Activated T-cell treated with anti-CD3 and anti-CD28 coated beads, Interleukin-2, amount 50 U/mL, for 72 hours (primary cell): ENCODE measurements around the gene CMYA5. TPM values are rescaled to one million over a fixed set of nuclear protein-coding genes. Genes with fewer than 3 reads are reported as not detected.
A peak's percentile ranks its signal among the peaks of the same experiment; 100 is the strongest.

ENCODE experiments used
- ATAC-seq, 2 donors: fragments of 150-1000 bp; cut with Tn5 transposase; replicated peaks in 1 of 2; 2 replicates each; pipeline ENCODE4 v1.10.0; 2021; ENCODE audit warnings: moderate library complexity in 2 of 2, mild to moderate bottlenecking in 1 of 2
- DNase-seq, 2 donors: peaks; one replicate each; pipeline ENCODE4 v3.0.0; 2021 to 2022; ENCODE audit warnings: mixed read lengths in 1 of 2
- H3K27ac Mint-ChIP-seq: one replicate; pipeline ENCODE4 v1.8.0; 2022; ENCODE audit warnings: mild to moderate bottlenecking, moderate library complexity, mixed read lengths
- H3K27me3 Mint-ChIP-seq: one replicate; pipeline ENCODE4 v1.8.0; 2022; ENCODE audit warnings: low read depth, mixed read lengths
- H3K36me3 Mint-ChIP-seq, 2 donors: one replicate each; pipeline ENCODE4 v1.8.0; 2022; ENCODE audit warnings: mixed read lengths in 2 of 2, mild to moderate bottlenecking in 1 of 2; ENCODE audit not compliant: insufficient read depth in 2 of 2
- H3K4me1 Mint-ChIP-seq: one replicate; pipeline ENCODE4 v1.8.0; 2022; ENCODE audit warnings: low read depth, mixed read lengths
- H3K4me3 Mint-ChIP-seq, 2 donors: one replicate each; pipeline ENCODE4 v1.8.0; 2022; ENCODE audit warnings: mild to moderate bottlenecking in 2 of 2, mixed read lengths in 2 of 2, moderate library complexity in 2 of 2
- H3K9me3 Mint-ChIP-seq, 2 donors: one replicate each; pipeline ENCODE4 v1.8.0; 2022; ENCODE audit warnings: mixed read lengths in 2 of 2
- total RNA-seq, 2 donors: library from RNA; stranded (reverse); gene quantifications; one replicate each; pipeline ENCODE4 v1.2.3, GENCODE V29; 2022

The CMYA5 gene
- total RNA-seq, 2 donors from 2014 or later, result 0.31 to 0.32 TPM

DNA sequence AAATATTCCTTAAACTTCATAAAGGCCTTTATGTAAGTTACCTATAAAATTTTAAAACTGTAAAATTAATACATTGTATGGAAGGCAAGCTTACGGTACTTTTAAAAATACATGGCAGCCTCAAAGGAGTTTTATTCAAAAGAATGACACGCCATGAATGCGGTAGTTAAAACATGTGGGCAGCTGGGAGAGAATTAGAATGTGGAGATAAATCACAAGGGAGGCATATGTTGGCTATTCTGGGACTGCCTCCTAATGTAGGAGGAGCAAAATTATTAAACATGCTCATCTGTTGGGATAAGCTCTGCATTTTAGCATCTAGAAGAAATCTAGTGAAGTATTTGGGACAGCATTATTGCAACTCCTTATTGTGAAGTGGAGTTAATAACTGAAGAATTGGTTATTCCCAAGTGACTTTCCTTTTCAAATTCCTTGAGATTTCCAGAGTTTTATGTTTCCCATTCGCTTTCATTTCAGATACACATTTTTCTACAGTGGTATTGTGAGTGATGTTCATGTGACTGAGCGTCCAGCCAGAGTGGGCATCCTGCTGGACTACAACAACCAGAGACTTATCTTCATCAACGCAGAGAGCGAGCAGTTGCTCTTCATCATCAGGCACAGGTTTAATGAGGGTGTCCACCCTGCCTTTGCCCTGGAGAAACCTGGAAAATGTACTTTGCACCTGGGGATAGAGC is 109.4 kb downstream of the CMYA5 start:
- ATAC-seq, result no peak
- Mint-ChIP-seq H3K4me3 (no peak overlapping the region), H3K36me3 (no peaks in the 10 kb centered on the region), H3K27ac (no peak overlapping the region), H3K4me1 (peaks cover 6% of the 10 kb centered on the region), H3K9me3 (no peaks in the 10 kb centered on the region), H3K27me3 (peaks cover 6% of the 10 kb centered on the region)
- no peak for DNase-seq

- Mint-ChIP-seq H3K4me1 (peaks cover 6% of the 10 kb centered on the region), H3K4me3 (peak overlapping the region in 1 of 2 donors; percentile 25), H3K27ac (peak overlapping the region; percentile 10), H3K27me3 (peaks cover 6% of the 10 kb centered on the region), H3K9me3 (peaks cover 0 to 2% of the 10 kb centered on the region in 2 donors), H3K36me3 (no peaks in the 10 kb centered on the region)
- DNase-seq (peak in 1 of 2 donors; percentile 1), ATAC-seq (peak in 1 of 2 donors; percentile 60)
Observed at GRCh38 chr5:79800979-79801827, 111.6 kb downstream of the CMYA5 start.

DNA sequence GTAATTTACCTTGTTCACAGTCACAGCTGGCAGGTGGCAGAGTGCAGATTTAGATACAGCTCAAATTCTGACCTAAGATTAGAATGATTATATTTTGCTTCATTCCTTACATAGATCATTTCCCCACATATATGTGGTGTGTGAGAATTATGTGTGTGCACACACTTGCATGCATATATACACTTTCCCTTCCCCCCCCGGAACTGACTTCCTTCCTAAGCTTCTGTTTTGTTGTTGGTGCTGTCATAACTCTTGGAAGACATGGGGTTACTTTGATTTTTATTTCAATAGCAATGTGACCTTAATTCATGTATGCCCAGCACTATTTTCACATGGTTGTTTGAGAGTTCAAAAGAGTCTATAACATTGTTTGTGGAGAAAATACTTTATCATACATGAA is 112.8 kb downstream of the CMYA5 start:
- Mint-ChIP-seq H3K36me3 (no peaks in the 10 kb centered on the region), H3K4me3 (no peak overlapping the region), H3K9me3 (peaks cover 0 to 2% of the 10 kb centered on the region in 2 donors), H3K27ac (no peak overlapping the region), H3K27me3 (peaks cover 6% of the 10 kb centered on the region), H3K4me1 (peaks cover 6% of the 10 kb centered on the region)
- ATAC-seq (no peak), DNase-seq (no peak)

- H3K4me3 Mint-ChIP-seq, result no peak overlapping the region
- H3K4me1 Mint-ChIP-seq, result peaks cover 6% of the 10 kb centered on the region
- no peak for ATAC-seq
- peaks cover 6% of the 10 kb centered on the region for H3K27me3 Mint-ChIP-seq
- H3K9me3 Mint-ChIP-seq, result peaks cover 0 to 2% of the 10 kb centered on the region in 2 donors
- no peak for DNase-seq
- H3K36me3 Mint-ChIP-seq, result no peaks in the 10 kb centered on the region
- no peak overlapping the region for H3K27ac Mint-ChIP-seq
Observed at GRCh38 chr5:79803007-79803406, 113.4 kb downstream of the CMYA5 start.

DNA sequence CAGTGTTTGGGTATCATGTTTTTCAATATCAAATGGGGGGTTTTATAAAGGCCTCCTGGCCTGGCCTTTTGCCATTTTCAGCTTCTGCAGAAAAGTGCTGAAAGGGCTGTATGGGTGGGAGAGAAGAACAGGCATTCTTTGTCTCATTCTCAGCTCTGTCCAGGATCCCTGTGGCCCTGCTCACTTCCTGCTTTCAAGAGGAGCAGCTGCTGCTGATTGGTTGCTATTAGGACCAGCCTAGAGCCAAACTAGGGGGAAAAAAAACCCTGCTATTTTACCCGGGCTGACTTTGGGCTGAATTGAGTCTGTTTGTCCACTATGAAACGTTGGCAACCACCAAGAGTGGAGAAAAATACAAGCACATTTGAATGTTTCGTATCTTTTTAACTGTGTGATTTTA is 117.1 kb downstream of the CMYA5 start:
- Mint-ChIP-seq H3K9me3 (peaks cover 0 to 2% of the 10 kb centered on the region in 2 donors), H3K27ac (no peak overlapping the region), H3K36me3 (no peaks in the 10 kb centered on the region), H3K4me3 (no peak overlapping the region), H3K27me3 (no peaks in the 10 kb centered on the region), H3K4me1 (no peaks in the 10 kb centered on the region)
- DNase-seq (no peak), ATAC-seq (no peak)

DNA sequence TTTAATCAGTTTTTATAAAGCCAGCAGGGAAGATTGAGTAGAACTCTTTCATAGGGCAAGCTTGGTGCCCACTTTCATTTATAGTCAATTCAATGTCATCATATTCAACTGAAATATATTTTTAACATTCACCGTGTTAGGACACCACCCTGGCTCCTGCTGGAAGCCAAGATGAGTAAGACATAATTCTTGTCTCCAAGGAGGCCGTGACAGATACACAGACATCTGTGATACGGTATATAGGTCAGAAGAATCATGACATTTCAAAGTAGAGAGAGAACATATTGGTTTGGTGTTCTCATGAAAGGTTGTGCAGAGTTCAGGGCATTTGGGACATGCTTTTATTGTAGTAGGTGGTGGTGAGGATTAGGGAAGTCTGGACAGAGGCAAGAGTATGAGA is 120.1 kb downstream of the CMYA5 start:
- Mint-ChIP-seq H3K36me3 (no peaks in the 10 kb centered on the region), H3K4me3 (no peak overlapping the region), H3K4me1 (no peaks in the 10 kb centered on the region), H3K9me3 (peaks cover 0 to 2% of the 10 kb centered on the region in 2 donors), H3K27me3 (no peaks in the 10 kb centered on the region), H3K27ac (no peak overlapping the region)
- no peak for DNase-seq
- no peak for ATAC-seq

GRCh38 chr5:79811081-79811480 is 121.4 kb downstream of the CMYA5 start:
- peaks cover 6% of the 10 kb centered on the region for H3K27me3 Mint-ChIP-seq
- H3K36me3 Mint-ChIP-seq, result no peaks in the 10 kb centered on the region
- no peaks in the 10 kb centered on the region for H3K9me3 Mint-ChIP-seq
- no peak overlapping the region for H3K27ac Mint-ChIP-seq
- DNase-seq, result no peak
- no peak overlapping the region for H3K4me3 Mint-ChIP-seq
- H3K4me1 Mint-ChIP-seq, result no peaks in the 10 kb centered on the region
- no peak for ATAC-seq

DNA sequence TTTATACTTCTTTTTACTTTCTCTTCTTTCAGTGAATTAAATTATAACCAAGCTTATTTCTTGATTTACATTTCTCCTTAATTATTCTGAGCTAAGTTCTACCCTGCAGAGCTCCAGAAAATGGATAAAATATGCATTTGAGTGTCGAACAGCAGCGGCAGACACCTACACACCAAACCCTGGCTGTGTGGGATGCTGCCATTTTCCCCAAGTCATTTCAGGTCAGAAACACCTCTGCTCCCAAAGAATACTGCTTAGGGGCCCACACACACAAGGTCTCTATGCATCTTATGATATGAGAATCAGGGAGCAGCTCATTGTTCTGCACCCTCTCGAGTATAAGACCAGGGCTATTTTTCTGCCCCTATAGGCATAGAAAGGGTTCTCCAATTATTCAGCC is 122.3 kb downstream of the CMYA5 start:
- H3K4me3 Mint-ChIP-seq, result no peak overlapping the region
- ATAC-seq, result no peak

GRCh38 chr5:79814699-79815098 is 125.1 kb downstream of the CMYA5 start:
- Mint-ChIP-seq H3K9me3 (peaks cover 4 to 9% of the 10 kb centered on the region in 2 donors), H3K4me3 (no peak overlapping the region), H3K4me1 (no peaks in the 10 kb centered on the region), H3K36me3 (peaks cover 0 to 10% of the 10 kb centered on the region in 2 donors), H3K27ac (no peak overlapping the region), H3K27me3 (peaks cover 16% of the 10 kb centered on the region)
- no peak for ATAC-seq
- no peak for DNase-seq

More for the DNA sequence above, 122.3 kb downstream of the CMYA5 start:
- H3K27me3 Mint-ChIP-seq, result peaks cover 10% of the 10 kb centered on the region
- H3K36me3 Mint-ChIP-seq, result no peaks in the 10 kb centered on the region
- no peaks in the 10 kb centered on the region for H3K4me1 Mint-ChIP-seq
- no peak for DNase-seq
- H3K27ac Mint-ChIP-seq, result no peak overlapping the region
- no peaks in the 10 kb centered on the region for H3K9me3 Mint-ChIP-seq

- no peak overlapping the region for H3K4me3 Mint-ChIP-seq
- H3K9me3 Mint-ChIP-seq, result peaks cover 9 to 13% of the 10 kb centered on the region in 2 donors
Observed at GRCh38 chr5:79816014-79816413, 126.4 kb downstream of the CMYA5 start.

GRCh38 chr5:79820648-79821047 is 131.0 kb downstream of the CMYA5 start:
- DNase-seq, result no peak
- no peaks in the 10 kb centered on the region for H3K4me1 Mint-ChIP-seq

More at GRCh38 chr5:79816014-79816413, 126.4 kb downstream of the CMYA5 start:
- peaks cover 16% of the 10 kb centered on the region for H3K27me3 Mint-ChIP-seq
- peaks cover 0 to 10% of the 10 kb centered on the region in 2 donors for H3K36me3 Mint-ChIP-seq
- H3K27ac Mint-ChIP-seq, result no peak overlapping the region
- no peak for DNase-seq
- H3K4me1 Mint-ChIP-seq, result no peaks in the 10 kb centered on the region
- no peak for ATAC-seq

DNA sequence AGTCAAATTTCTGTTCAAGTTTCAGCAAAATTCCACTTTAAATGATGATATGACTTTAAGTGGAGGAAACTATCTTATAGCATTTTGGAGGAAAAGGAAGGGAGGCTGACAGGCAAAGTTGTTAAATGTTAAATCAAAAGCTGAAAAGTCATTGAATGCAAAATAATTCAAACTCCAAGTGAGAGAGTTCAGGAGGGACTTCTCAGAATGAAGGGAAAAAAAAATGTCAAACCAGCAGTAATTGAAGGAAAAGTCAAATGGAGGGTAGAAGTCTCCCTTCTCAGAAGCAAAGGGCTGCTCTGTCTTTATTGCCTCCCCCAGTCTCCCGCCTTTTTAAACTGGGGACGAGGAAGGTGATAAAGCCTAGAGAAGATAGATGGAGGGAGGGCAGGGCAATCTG is 134.8 kb downstream of the CMYA5 start:
- Mint-ChIP-seq H3K27ac (no peak overlapping the region), H3K27me3 (peaks cover 13% of the 10 kb centered on the region), H3K9me3 (peaks cover 4 to 5% of the 10 kb centered on the region in 2 donors), H3K4me1 (no peaks in the 10 kb centered on the region), H3K36me3 (no peaks in the 10 kb centered on the region), H3K4me3 (no peak overlapping the region)
- ATAC-seq (no peak), DNase-seq (no peak)

More at GRCh38 chr5:79820648-79821047, 131.0 kb downstream of the CMYA5 start:
- no peak overlapping the region for H3K27ac Mint-ChIP-seq
- no peak overlapping the region for H3K4me3 Mint-ChIP-seq
- peaks cover 0 to 10% of the 10 kb centered on the region in 2 donors for H3K36me3 Mint-ChIP-seq
- no peak for ATAC-seq
- H3K27me3 Mint-ChIP-seq, result peaks cover 28% of the 10 kb centered on the region
- peaks cover 9 to 13% of the 10 kb centered on the region in 2 donors for H3K9me3 Mint-ChIP-seq

DNA sequence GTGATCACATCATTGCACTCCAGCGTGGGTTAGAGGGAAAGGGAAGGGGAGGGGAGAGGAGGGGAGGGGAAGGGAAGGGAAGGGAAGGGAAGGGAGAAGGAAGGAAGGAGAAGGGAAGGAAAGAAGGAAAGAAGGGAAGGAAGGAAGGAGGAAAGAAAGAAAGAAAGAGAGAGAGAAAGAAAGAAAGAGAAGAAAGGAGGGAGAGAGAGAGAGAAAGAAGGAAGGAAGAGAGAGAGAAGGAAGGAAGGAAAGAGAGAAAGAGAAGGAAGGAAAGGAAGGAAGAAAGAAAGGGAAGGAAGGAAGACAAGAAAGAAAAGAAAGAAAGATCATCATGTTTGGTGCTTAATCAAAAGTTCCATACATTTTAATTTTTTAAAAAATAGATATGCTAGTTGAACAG is 136.2 kb downstream of the CMYA5 start:
- H3K4me1 Mint-ChIP-seq, result no peaks in the 10 kb centered on the region
- ATAC-seq, result no peak
- no peaks in the 10 kb centered on the region for H3K36me3 Mint-ChIP-seq
- no peak overlapping the region for H3K27ac Mint-ChIP-seq
- peaks cover 0 to 2% of the 10 kb centered on the region in 2 donors for H3K9me3 Mint-ChIP-seq
- no peak for DNase-seq
- H3K4me3 Mint-ChIP-seq, result no peak overlapping the region
- H3K27me3 Mint-ChIP-seq, result peaks cover 20% of the 10 kb centered on the region
